HG02588 (cell line): ENCODE data around the gene NPAS3.

Experiments used
- ATAC-seq: cut with Tn5 transposase; IDR thresholded peaks from one replicate; pipeline ENCODE4 v1.9.1; 2021; ENCODE audit warnings: mild to moderate bottlenecking, moderate library complexity; ENCODE audit not compliant: unreplicated experiment

NPAS3 gene

DNA sequence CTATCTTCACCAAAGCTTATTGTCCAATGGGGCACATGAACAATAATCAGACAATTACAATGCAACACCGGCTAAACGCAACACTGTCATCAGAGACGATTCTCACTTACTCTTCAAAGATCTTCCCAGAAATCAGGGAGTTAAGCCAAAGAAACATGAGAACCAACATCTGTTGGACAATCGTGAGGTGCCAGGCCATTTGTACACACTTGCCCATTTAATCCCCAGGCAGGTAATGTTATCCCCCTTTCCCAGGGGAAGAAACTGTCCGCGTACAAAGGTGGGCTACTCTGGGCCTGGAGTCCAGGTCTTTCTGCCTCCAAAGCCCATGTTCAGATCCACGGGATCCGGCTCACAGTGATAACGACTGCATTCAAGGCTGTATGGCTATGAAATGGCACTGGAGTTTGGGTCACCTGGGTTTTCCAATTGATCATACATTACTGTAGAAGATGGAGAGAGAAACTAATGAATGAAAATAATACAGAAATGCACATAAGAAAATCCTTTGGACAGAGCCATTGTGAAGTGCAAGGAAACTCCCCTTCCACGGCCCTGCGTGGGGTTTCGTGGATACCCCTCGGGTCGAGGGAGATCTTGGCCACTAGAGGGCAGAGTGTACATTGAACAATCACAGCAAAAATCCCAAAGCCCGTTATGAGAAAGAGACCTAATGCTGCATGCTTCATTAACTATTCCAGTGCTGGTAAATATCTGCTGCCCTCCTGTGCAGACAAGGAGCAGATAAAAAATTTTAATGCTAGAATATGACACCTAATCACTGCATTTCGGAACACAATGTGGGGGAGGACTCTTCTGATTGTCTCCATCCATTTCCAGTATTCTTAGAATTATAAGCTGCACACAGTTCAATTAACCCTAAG is 900.8 kb downstream of the NPAS3 start:
- ATAC-seq = no peak

DNA sequence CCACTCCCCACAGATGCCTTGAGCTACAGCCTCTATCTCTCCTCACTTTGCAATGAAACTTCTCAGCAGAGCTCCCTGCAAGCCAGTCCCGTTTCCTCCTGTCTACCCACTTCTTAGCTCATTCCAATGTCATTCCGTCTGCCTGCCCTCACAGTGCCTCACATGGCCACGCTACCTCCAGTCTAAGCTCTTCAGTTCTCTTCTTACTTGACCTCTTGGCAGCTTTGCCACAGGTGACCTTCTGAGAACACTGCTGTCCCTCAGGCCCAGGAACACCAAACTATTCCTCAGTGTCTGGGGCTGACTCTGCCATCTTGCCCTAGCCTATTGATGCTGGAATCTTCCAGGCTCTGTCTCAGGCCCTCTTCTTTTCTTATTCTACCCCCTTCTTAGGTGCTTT is 902.1 kb downstream of the NPAS3 start:
- ATAC-seq = no peak

DNA sequence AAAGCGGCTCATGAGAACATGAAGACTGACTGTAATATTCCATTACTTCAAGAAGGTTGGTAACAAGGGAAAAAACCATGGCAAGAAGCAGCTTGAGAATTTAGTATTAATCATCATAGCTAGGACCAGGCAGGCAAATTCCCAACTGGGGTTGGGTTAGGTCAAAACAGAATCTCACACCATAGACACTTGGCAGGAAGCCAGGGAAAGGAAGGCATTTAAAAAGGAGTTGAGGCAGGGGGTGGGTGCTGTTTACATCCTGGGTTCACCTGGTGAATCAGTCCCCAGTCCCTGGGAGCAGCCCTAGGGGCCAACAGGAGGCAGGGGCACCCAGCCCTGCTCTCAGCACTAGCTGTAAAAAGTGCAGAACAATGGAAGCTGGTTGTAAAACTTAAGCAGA is 903.6 kb downstream of the NPAS3 start:
- ATAC-seq = no peak

DNA sequence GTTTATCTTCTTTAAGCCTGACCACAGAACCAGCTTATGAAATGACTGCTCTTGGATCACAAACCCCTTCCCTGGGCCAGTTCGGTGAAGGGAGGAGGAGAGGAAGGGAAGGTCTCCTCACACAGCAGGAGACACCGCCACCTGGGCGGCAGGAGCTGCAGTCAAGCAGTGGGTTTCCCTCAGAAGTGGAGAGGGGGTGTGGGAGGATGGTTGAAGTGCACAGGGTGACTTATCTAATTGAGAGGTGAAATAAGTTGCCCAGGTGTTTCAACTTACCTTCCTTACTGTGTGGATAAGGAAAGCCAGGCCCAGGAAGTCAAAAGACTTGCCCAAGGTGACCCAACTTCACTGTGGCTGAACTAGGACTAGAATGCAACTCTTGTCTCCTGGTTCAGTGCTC is 905.4 kb downstream of the NPAS3 start:
- ATAC-seq = no peak

GRCh38 chr14:33846100-33846824 is 907.6 kb downstream of the NPAS3 start:
- no peak for ATAC-seq

DNA sequence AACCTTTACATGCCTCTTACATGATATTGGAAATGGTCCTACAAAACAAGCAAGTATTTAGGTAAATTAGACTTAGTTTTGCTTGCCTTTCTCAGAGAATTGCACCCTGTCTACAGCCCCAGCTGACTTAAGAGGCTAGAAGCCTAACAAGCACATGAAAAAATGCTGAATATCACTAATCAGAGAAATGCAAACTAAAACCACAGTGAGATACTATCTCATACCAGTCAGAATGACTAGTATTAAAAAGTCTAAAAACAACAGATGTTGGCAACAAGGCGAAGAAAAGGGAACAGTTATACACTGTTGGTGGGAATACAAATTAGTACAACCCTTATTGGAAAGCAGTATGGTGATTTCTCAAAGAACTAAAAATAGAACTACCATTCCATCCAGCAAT is 908.4 kb downstream of the NPAS3 start:
- no peak for ATAC-seq

DNA sequence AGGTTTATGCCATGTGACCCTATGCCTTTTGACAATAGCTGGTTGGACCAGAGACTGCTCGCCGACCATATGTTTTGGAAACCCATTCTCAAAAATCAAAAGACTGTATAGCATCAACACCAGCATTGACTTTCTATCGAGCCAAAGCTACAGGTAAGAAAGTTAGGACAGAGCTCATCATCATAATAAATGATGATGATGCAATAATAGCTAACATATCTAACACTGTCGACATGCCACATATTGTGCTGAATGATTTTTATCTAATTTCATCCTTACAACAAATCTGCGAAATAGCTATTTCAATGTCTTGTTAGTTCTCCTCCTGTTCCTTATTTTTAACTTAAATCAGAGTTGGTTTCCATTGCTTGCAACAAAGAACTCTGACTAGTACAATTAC is 909.3 kb downstream of the NPAS3 start:
- ATAC-seq = no peak

GRCh38 chr14:33848706-33849454 is 910.2 kb downstream of the NPAS3 start:
- ATAC-seq = no peak

DNA sequence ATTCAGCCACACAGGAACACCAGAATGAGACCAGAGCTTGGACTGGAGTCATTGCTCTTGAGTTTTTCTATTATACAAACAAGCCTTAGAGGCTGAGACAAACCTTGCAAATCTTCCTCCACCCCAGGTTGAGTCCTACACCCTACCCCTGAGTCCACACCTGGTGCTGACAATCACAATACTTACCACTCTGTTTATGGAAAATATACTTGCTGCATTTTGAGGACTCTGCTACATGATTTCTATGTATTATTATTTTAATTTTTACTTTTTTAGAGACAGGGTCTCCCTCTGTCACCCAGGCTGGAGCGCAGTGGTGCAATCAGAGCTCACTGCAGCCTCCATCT is 910.7 kb downstream of the NPAS3 start:
- ATAC-seq = no peak

GRCh38 chr14:33850826-33851225 is 912.1 kb downstream of the NPAS3 start:
- no peak for ATAC-seq

DNA sequence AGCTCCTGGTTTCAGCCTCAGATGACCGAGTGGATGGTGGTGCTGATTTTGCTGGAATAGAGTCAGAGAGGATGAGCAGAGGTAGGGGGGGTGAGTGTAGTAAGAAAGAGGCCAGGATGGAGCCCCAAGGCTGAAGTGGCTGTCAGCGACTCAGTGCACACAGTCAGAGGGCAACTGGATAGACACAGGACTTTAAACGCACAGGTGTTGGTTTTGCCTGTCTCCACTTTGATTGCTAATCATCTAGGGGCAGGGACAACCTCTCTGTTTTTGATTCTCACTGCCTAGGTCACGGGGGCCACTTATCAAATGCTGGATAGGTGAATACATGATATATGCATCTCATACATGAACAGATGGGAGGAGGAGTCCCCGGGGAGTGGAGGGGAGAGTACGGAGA is 912.7 kb downstream of the NPAS3 start:
- no peak for ATAC-seq

DNA sequence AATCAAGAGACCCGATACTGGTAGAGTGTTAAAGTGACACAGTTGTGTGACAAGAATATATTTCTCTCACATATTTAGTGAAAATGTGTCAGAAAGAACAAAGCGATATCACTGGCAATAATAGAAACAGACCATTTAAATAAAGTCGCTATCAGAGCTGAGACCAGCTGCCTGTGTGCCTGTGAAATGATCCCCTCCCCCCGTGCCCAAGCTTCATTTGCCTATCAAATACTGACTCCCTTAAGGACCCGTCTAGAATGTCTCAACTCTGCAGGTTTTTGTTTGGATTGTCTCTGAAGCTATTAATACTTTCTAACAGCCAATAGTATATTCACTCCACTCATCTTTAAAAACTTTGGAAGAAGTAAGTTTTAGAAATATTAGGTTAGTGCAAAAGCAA is 913.3 kb downstream of the NPAS3 start:
- no peak for ATAC-seq
